Measurements from ENCODE around the gene S100A3.
"Not testable (repeated sequence)": the region's sequence is repeated elsewhere in the genome, so short reads cannot be mapped to it uniquely, and the experiment has no call there.

The S100A3 gene, protein sequence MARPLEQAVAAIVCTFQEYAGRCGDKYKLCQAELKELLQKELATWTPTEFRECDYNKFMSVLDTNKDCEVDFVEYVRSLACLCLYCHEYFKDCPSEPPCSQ

DNA sequence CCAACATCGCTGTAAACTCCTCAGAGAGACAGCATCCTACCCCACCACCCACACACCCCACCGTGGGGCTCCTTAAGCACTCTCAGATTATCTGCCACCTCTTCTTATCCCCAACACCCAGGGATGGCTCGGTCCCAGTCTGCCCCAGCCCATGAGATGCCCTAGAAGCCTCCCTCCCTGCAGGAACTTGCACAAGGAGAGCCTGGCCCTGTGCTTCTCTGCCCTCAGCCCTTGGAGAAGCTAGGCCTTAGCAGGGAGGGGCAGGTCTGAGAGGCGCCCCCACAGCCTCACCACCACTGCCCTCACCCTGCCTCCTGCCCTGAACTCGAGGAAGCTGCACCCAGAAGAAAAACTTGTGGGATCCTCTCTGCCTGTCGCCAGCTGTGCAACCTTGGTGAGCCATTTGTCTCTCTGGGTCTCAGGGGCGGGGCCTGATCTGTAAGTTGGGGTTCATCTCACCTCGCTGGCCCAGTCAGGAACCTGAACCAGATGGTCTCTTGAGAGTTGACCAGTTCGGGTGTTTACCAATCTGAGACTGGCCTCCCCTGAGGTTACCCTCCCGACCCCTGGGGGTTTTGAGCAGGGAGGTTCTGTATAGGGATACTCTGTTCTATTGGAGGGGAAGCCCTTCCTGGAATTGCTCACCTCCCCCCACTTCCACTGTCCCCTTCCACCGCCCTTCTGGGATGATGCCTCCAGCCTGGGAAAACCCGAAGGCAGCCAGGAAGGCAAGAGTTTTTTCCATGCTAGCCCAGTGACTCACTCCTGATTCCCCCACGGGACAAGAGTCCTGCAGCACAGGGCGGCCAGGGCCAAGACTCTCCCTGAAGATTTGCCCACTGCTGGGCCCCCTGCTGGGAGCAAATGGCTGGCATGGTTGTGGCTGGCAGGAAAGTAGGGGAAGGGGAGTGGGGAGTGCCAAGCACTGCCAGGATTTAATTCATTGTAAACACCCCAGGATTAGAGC, at the start of gene S100A3:
Gene S100A3 (minus strand): TSS at position 537 of the 967 bp plus-strand sequence. CDS start 773 bp downstream, outside the sequence.
- peak; percentile 91 for DNase-seq

GRCh38 chr1:153598309-153599172, 49.5 kb upstream of the S100A3 start:
- DNase-seq: no peak

DNA sequence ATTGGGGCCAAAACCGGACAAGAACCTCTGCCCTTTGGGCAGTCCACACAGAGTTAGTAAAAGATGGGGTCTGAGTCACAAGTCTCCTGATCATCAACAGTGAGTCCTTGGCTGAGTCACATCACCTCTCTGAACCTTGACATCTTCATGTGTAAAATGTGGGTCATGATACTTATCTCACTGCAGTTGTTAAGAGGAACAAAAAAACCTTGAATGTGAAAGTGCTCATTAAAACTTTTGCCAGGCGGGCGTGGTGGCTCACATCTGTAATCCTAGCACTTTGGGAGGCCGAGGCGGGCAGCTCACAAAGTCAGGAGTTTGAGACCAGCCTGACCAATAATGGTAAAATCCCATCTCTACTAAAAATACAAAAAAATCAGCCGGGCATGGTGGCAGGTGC, 48.1 kb upstream of the S100A3 start:
- peak; percentile 43 for DNase-seq

- DNase-seq: no peak
Measured at GRCh38 chr1:153592748-153593147, 43.7 kb upstream of the S100A3 start.

- DNase-seq: no peak
Measured at GRCh38 chr1:153588482-153588881, 39.4 kb upstream of the S100A3 start.

GRCh38 chr1:153588033-153588432, 39.0 kb upstream of the S100A3 start:
- DNase-seq: not testable (repeated sequence)

- no peak for DNase-seq
Measured at GRCh38 chr1:153587314-153587713, 38.3 kb upstream of the S100A3 start.

DNA sequence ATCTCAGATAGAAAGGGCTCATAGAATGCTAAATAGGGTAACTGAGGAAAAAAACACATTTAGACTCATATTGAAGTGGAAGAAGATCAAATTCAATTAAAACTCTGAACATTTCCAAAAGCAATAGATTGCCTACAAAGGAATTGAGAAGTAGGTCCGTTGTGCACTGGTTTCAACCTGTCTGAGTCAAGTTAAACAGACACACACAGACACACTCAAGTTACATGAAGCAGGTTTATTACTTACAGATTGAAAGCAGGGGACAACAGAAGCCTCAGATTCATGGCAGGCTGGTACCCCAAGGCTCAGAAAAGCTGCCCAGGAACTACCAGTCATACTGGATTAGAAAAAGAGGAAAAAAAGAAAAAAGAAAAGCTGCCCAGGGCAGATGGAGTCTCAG, 37.3 kb upstream of the S100A3 start:
- DNase-seq: no peak

DNA sequence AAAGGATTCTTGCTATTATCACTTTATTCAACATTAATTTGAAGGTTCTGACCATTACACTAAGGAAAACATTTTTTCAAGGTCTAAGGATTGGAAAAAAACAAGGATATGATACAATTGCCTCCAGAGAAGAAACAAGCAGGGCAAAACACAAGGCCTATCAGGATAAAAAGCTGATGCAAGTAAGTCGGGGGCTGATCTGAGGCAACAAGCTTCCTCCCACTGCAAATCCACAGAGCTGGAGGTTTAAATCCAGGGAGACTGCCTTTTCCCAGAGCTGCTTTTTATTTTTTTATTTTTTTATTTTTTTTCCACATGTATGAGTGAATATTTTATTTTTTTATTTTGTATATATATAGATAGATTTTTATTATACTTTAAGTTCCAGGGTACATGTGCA, 35.9 kb upstream of the S100A3 start:
- no peak for DNase-seq

- no peak for DNase-seq
Measured at GRCh38 chr1:153583976-153584375, 34.9 kb upstream of the S100A3 start.

- DNase-seq: not testable (repeated sequence)
Measured at GRCh38 chr1:153583514-153583913, 34.5 kb upstream of the S100A3 start.

DNA sequence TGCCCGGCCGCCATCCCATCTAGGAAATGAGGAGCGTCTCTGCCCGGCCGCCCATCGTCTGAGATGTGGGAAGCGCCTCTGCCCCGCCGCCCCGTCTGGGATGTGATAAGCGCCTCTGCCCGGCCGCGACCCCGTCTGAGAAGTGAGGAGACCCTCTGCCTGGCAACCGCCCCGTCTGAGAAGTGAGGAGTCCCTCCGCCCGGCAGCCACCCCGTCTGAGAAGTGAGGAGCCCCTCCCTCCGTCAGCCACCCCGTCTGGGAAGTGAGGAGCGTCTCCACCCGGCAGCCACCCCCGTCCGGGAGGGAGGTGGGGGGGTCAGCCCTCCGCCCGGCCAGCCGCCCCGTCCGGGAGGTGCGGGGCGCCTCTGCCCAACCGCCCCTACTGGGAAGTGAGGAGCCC, 33.8 kb upstream of the S100A3 start:
- not testable (repeated sequence) for DNase-seq

- DNase-seq: no peak
Measured at GRCh38 chr1:153578936-153579335, 29.9 kb upstream of the S100A3 start.

DNA sequence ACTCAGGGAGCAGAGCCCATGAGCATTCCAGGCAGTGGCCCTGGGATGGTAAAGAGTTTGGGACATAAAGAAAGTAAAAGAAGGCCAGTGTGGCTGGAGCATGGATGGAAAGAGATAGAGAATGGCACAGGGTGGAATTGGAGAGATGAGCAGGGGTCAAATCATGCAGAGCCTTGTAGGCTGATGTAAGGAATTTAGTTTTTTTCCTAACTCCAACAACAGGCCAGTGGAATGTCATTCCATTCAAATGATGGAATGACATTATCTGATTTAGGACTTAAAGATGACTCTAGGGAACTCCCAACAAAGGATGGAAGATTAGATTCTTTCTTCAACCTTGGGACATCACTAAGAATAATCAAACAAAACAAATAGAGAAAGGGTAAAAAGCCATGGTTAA, 29.4 kb upstream of the S100A3 start:
- no peak for DNase-seq

GRCh38 chr1:153577624-153578051, 28.6 kb upstream of the S100A3 start:
- no peak for DNase-seq

- no peak for DNase-seq
Measured at GRCh38 chr1:153577138-153577537, 28.1 kb upstream of the S100A3 start.

DNA sequence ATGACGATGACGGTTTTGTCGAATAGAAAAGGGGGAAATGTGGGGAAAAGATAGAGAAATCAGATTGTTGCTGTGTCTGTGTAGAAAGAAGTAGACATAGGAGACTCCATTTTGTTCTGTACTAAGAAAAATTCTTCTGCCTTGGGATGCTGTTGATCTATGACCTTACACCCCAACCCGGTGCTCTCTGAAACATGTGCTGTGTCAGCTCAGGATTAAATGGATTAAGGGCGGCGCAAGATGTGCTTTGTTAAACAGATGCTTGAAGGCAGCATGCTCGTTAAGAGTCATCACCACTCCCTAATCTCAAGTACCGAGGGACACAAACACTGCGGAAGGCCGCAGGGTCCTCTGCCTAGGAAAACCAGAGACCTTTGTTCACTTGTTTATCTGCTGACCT, 26.4 kb upstream of the S100A3 start:
- not testable (repeated sequence) for DNase-seq

DNA sequence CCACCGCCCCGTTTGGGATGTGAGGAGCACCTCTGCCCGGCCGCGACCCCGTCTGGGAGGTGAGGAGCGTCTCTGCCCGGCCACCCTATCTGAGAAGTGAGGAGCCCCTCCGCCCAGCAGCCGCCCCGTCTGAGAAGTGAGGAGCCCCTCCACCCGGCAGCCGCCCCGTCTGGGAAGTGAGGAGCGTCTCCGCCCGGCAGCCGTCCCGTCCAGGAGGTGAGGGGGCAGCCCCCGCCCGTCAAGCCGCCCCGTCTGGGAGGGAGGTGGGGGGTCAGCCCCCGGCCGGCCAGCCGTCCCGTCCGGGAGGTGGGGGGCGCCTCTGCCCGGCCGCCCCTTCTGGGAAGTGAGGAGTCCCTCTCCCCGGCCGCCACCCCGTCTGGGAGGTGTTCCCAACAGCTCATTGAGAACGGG, 26.0 kb upstream of the S100A3 start:
- DNase-seq: not testable (repeated sequence)

GRCh38 chr1:153573351-153573750, 24.3 kb upstream of the S100A3 start:
- no peak for DNase-seq

GRCh38 chr1:153572569-153573015, 23.5 kb upstream of the S100A3 start:
- DNase-seq: peak; percentile 67

DNA sequence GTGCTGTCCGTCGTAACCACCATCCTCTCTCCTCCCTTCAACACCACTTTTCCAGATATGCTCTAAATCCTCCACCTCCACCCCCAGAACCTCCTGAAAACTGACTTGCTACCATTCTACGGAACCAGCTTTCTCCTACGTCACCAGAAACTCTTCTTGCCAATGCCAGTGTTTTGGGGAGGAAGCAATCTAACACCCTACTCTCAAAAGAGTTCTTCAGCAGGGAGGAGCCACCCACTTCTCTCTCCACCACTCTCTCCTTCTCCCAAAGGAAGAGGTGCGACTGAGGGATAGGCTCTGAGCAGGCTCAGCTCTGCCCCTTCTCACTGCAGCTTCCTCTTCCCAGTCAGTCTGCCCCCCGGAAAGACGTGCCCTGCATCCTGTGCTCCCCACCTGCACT, 22.6 kb upstream of the S100A3 start:
- DNase-seq: no peak

GRCh38 chr1:153570874-153571273, 21.8 kb upstream of the S100A3 start:
- DNase-seq: no peak

GRCh38 chr1:153569465-153569864, 20.4 kb upstream of the S100A3 start:
- DNase-seq: no peak
